NCI-H1417 (cell line): Measurements from ENCODE around the gene SEPTIN12.
"Not testable (repeated sequence)": the region's sequence is repeated elsewhere in the genome, so short reads cannot be mapped to it uniquely, and the experiment has no call there.

Experiments used
- DNase-seq, 3 experiments: peaks; one replicate each; lab custom pipeline; 2025; lab: John Stamatoyannopoulos, UW

SEPTIN12 gene

DNA sequence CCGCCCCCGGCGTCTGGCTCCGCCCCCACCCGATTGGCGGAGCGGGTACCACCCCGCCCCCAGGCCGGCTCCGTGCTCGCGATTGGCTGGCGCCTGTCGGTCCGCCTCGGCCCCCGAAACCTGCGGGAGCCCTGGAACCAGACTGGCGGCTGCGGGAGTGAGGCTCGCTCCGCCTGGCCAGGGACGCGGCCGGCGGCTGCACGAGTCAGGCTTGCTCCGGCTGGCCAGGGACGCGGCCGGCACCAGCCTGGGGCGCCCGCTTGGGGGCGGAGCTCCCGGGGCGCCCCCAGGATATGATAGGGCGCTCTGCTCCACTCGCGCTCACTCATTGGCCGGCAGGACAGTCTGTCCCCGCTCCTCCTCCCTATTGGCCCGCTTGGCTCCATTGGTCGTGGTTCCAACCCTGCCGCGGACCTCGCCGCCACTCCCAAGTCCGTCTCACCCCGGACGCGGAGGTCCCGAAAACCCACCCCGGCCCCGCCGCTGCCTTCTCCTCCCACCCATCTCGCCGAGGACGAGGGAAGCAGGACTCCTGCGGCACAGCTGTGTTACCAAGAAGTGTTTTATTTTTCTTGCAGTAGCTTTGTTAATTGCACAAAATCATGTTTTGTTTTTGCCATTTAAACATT is 14.6 kb upstream of the SEPTIN12 start:
- DNase-seq = peak; percentile 84 to 94 (median 93)

DNA sequence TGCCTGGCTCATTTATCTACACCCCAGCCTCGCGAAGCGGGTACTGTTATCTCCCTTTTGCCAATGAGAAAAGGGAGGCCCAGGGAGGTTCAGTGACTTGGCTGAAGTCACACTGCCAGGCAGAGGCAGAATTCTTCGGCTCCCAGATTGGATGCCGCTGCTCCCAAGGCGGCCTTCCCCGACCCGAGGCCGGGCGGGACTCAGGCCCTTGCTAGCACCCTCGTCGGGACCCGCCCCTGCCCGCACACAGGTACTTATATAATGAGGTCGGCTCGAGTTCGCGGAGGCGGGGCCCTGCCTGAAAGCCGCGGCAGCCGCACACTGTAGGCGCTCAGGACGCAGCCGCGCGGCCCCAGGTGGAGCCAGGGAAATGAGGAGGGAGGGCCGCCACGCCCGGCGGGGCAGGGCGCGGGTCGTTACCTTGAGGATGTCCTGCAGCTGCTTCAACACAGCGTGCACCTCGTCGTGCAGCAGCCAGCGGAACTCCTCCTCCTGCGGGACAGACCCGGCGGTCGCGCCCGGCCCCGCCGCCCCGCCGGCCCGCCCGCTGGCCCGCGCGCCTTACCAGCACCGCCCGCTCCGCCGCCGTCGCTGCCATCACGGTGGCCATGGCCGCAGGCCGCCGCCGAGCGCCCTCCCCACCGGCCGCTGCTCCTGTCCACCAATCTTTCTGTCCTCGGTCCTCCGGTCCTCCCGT is 14.0 kb upstream of the SEPTIN12 start, which contains the start of gene ROGDI:
ROGDI (minus strand) TSS at position 672 of the 697 bp plus-strand sequence; CDS start at position 610, 62 bp downstream.
- DNase-seq = peak; percentile 77 to 88 (median 85)

DNA sequence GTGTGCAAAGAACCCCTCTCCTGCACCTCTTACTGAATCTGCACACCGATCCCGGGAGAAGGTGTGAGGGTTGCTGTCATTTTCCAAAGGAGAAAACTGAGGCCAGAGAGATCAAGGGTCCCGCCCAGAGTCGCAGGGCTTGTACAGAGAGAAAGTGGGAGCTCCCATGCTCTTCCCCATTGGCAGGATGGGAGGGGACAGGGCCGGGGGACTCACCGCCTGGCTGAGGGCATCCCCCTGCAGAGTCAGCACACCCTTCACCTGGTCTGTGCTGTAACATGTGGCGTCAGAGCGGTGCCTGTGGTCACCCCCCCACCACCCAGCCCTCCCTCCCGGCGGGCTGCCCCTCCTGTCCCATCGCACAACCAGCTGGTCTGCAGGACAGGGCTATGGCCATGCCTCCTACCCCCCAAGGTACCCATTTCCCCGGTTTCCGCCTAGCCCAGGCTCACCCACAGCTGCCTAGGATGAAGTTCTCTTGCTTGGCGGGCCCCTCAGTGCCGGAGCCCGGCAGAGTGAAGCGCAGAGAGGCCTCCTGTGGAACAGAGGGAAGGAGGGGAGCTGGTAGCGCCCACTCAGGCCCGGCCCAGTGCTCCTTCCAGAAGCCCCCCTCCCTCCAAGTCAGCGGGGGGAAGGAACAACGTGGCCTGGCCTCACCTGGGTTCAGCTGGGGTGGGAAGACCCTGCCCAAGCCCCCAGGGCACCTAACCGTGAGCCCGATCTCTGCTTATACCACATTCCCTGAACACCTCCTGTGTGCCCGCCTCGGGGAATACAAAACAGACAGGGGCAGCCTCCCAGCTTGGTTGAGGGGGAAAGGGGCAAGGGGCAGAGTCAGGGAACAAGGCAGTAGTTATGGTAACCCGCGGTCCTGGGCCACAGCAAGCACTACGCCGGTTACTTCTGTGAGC is 13.2 kb upstream of the SEPTIN12 start:
- DNase-seq = peak in 2 of 3 experiments; percentile 45 to 61

DNA sequence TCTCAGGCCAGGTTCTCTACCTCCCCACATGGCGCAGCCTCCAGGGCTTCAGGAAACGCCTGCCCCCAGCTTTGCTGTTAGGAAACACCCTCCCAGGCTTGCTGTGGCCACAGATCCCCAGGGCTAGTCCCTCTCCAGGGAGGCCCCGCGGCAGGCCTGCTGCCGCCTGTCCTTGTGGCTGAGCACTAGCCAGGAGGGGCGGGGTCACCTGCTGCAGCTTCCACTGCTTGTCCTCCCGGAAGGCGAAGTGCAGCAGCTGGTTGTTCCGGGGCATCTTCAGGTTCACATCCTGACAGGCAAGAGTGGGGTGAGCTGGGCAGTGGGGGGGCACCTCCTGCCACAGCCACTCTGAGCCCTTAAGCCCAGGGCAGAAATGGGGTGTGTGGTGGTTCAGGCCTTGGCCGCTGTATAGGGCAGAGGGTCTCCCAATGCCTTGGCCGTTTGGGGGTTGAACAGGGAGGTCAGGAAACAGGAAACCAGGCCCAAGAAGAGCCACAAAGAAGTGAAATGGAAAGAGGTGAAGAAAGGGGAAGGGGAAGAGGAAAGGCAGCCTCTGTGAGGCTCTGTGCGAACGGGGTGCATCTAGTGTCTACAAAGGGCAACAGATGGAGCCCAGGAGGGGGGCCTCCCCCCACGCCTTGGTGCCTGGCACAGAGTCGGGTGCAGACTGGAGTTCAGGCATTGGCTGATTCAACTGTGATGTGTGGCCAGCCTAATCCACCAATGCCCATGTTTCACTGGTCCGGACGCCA is 12.3 kb upstream of the SEPTIN12 start:
- peak in 2 of 3 experiments; percentile 9 to 16 for DNase-seq

DNA sequence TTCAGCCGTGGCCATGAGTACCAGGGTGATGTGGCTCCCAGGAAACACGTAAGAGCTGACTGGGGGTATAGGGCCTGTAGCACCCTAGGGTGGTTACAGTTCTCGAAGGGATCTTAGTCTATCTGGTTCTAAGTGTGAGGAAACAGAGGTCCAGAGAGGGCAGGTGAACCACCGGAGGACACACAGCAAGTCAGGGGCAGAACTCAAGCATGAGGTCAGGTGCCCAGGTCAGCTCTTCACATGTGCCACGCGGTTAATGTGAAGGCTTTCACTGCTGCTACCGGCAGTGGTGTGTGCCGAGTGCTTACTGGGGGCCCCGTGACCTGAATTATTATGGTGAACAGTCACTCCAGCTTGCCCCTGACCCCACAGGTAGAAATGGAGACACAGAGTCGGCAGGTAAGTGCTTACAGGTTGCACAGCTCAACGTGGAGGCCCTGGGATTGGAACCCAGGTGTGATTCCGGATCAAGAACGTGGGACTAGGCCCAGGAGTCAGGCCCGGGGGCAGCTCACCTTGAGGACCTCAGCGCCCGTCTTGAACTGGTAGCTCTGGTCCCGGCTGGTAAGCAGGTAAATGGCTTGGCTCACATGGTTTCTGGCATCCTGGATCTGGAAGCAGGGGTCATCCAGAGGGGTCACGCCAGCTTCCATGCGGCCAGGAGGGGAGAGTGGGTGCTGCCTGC is 11.2 kb upstream of the SEPTIN12 start:
- DNase-seq = no peak

DNA sequence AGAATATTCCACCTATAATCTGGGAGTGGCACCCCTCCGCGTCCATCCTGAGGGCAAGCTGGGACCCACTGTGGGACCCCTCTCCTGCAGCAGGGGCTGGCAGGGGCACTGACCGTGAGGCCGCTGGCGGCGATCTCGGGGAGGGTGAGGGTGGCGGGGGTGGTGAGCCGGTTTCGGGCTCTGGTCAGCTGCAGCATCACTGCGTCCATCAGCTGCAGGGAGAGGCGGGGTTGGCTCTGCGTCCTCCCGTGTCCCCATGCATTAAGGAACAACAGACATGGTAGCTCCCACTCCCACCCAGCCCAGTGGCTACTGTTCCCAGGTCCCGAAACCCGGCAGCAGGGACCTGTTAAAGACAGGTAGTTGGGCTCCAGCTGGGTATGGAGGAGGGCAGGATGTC is 10.3 kb upstream of the SEPTIN12 start:
- DNase-seq = no peak

DNA sequence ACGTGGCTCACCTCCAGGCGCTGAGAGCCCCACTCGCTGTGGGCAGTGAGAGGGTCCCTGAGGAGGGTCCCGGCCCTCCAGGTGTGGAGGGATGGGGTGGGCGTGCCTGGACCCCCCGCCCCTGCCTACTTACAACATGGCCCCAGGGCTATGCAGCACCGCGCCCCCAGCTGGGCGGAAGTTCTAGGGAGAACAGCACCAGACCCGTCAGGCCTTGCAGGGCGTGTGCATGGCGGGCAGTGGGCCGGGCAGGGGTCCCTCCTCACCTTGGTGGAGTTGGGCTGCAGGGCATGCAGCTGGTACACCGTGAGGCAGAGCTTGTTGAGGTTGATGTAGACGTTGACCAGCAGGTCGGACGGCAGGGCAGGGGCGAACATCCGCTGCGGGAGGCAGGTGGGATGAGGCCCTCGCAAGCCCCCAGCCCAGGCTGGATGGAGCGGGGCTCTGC is 9.7 kb upstream of the SEPTIN12 start:
- DNase-seq = no peak

DNA sequence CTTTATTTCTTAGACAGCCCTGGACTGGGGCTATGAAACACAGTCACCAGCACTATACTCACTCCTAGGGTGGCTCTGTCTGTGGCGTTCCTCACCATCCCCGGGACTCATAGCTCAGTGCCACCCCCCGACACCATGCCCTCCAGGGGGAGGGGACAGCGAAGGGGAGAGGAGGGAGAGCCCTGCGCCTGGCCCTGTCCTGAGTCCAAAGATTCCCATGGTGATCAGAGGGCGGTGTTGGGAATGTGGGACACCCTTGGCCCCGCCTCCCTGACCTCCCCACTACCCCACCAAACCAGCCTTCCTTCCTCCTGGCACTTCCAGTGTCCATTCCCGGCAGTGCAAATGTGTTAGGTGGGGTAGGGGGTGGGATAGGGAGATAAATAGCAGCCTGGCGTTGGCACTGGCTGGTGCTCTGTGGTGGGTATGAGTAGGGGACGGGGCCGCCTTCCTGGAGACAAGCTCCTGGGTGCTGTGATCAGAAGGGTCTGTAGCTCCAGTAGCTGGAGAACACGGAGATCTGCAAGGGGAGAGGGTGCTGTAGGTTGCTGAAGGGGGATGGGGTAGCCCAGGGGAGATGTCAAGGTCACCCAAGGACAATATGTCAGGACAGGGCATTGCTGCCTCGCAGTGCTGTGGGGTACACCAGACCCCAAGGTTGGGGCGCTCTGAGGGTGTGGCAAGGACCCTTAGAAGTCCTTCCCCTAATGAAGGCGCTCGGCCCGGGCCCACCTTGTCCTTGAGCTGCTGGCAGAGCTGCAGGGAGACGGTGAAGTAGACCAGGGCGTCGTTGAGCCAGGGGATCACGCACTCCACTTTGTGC is 9.0 kb upstream of the SEPTIN12 start:
- DNase-seq = no peak

DNA sequence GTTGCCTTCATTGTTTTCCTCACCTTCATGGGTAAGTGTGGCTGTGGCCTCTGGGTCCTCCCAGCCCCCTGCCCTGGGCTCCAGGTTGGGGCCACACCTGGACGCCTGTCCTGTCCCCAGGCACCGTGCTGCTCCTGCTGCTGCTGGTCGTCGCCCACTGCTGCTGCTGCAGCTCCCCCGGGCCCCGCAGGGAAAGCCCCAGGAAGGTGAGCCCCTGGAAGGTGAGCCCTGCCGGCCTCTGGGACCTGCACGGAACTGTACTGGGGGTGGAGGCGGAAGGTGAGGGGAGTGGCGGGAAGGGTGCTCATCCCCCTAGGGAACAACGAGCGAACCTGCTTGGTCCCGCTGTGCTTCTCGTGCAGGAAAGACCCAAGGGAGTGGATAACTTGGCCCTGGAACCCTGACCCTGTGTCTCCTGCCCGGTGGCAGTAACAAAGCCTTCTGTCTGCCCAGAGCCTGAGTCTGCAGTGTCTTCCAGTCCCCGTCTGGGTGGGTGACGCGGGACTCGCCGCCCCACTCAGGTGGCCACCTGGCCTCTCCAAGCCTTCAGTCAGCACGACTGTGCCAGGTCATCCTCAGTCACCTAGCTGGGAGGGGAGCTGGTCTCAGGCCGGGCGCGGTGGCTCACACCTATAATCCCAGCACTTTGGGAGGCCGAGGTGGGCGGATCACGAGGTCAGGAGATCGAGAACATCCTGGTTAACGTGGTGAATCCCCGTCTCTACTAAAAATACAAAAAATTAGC is 7.9 kb upstream of the SEPTIN12 start:
- DNase-seq = peak in 1 of 3 experiments; percentile 46

DNA sequence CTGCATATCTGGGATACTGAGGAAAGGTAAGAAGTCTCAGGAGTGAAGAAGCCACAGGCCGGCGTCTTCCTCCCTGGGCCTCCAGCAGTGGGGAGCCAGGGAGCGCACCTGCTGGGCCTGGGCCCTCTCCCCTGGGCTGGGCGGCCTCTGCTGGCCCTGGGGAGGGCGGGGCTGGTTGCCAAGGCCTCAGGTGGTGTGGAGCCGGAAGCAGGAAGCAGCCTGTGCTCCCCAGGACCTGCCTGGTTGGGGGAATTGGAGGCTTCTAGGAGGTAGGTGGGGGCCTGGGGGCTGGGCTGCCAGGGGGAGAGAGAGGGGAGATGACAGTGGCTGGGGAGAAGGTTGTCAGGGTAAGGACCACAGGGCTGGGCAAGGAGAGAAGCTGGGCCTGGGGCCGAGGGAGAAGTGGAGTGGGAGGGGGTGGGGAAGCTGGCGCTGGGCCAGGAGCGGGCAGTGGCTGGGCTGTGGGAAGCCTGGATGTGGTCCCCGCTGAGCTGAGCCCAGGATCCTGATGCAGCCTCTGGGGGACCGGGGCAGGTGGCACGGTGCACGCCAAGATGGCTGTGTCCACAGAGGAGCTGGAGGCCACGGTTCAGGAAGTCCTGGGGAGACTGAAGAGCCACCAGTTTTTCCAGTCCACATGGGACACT is 7.2 kb upstream of the SEPTIN12 start, which contains the start of gene SMIM22:
SMIM22 (plus strand) TSS at position 189 of the 647 bp plus-strand sequence; CDS start at position 555, 366 bp downstream.
- DNase-seq = peak; percentile 39 to 93 (median 91)

DNA sequence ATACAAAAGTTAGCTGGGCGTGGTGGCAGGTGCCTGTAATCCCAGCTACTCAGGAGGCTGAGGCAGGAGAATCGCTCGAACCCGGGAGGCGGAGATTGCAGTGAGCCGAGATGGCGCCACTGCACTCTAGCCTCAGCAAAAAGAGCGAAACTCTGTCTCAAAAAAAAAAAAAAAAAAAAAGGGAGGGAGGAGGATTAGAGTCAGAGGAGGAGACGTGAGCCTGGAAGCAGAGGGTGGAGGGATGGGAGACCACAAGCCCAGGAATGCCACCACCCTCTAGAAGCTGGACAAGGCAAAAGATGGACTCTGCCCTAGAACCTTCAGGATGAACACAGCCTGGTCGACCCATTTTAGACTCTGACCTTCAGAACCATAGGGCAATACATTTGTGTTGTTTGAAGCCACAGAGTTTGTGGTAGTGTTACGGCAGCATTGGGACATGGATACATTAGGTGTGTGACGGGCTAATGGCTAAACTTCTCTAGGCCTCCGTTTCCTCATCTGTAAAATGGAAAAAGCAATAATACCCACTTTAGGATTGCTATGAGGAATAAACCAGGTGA is 4.9 kb upstream of the SEPTIN12 start:
- no peak for DNase-seq

DNA sequence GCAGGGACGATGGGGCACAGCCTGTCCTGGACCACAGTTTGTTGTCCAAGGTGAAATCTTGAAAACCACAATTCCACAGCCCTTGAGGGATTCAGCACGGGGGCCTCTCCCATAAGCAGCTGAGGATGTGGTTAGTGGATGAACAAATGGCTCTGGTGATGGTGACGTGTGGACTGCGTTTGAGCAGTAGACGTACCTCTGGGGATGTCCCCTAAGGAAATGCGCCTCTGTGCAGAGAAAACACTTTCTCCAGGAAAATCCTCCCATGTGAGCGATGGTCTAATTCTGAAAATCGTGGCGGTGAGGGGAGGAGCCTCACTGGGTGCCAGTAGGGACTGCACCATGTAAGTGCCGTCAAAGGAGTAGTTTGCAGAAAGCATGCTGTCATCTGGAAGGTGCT is 2.7 kb upstream of the SEPTIN12 start:
- no peak for DNase-seq

DNA sequence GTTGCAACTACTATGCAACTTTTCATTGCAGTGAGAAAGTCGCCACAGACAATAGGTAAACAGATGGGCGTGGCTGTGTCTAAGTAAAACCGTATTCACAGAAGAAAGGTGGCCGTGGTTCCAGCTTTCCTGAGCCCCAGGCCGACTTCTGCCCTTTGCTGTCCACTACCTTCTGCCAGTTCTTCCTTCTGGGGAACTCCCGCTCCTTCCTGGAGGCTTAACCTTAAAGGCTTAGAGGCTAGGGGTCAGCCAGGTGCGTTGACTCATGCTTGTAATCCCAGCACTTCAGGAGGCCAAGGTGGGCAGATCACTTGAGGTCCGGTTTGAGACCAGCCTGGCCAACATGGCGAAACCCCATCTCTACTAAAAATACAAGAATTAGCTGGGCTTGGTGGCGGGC is 2.1 kb upstream of the SEPTIN12 start:
- DNase-seq = no peak

DNA sequence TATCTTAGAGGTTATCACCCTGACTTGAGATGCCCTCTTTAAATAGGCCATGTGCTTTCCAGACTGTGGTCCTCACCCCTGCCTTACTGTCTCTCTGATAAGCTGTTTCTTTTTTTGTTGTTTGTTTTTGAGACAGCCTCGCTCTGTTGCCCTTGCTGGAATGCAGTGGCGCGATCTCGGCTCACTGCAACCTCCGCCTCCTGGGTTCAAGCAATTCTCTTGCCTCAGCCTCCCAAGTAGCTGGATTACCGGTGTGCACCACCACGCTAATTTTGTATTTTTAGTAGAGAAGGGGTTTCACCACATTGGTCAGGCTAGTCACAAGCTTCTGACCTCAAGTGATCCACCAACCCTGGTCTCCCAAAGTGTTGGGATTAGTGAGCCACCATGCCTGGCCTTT is 765 bp upstream of the SEPTIN12 start:
- DNase-seq = no peak

DNA sequence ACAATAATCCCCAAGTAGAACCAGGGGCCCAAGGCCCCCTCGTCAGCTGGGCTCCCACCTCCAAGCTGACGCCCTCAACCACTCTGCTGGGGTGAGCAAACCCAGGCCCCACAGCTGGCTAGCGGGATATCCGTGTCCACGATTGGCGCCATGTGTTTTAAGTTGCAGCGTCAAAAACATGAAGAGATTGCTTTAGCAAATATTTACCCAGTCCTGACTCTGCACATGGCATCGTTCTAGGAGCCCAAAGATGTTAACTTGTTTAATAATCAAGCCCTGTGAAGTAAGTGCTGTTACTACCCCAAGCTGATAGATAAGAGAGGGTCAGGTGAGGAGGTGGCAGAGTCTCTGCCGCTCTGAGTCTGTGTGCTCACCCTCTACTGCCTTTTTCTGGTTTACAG is 344 bp upstream of the SEPTIN12 start:
- DNase-seq = peak in 1 of 3 experiments; percentile 70

DNA sequence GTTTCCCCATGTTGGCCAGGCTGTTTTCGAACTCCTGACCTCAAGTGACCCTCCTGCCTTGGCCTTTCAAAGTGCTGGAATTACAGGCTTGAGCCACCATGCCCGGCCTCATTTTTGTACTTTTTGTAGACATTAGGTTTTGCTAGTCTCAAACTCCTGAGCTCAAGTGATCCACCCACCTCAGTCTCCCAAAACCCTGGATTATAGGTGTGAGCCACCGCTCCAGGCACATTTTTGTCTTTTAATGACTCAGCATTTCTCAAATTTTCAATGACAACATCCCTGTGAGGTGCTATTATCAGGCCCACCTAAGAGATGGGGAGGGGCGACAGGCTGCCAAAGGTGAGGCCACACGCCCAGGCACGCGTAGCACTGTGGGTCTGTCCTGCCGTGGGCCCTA is 1.1 kb downstream of the SEPTIN12 start:
- DNase-seq = no peak

DNA sequence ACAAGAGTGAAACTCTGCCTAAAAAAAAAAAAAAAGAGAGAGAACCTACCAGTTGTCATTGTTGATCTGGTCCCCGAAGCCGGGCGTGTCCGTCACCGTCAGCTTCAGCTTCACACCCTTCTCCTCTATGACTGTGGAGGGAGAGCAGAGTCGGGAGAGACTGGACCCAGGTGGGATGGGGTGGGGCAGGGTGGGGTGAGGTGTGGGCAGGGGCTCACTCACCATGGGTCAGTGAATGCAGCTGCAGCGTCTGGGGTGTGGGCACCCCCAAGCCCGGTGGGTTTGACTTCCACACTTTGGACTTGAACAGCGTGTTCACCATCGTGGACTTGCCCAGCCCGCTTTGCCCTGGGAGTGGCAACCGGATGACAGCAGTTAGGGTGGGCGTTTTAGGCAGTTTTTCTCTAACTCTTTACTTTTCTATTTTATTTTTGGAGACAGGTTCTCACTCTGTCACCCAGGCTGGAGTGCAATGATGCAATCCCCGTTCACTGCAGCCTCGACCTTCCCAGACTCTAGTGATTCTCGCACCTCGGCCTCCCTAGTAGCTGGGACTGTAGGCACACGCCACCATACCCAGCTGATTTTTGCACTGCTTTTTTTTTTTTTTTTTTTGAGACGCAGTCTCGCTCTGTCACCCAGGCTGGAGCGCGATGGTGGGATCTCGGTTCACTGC is 2.2 kb downstream of the SEPTIN12 start:
- DNase-seq = no peak

DNA sequence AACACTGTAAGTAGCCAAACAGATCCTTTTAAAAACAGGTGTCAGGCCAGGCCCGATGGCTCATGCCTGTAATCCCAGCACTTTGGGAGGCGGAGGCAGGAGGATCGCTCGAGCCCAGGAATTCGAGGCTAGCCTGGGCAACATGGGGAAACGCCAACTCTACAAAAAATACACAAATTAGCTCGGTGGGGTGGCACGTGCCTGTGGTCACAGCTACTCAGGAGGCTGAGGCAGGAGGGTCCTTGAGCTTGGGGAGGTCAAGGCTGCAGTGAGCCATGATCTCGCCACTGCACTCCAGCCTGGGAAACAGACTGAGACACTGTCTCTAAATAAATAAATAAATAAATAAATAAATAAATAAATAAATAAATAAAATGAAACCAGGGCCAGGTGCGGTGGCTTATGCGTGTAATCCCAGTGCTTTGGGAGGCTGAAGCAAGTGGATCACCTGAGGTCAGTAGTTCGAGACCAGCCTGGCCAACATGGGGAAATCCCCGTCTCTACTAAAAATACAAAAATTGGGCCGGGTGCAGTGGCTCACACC is 3.6 kb downstream of the SEPTIN12 start:
- not testable (repeated sequence) for DNase-seq
